ENCODE measurements around the gene DAB1. TPM values are rescaled to one million over a fixed set of nuclear protein-coding genes. Genes with fewer than 3 reads are reported as not detected.

The DAB1 gene
- total and polyA plus RNA-seq, 12 donors, result 0.04 to 2.1 (median 0.59) TPM; not detected in 2

DNA sequence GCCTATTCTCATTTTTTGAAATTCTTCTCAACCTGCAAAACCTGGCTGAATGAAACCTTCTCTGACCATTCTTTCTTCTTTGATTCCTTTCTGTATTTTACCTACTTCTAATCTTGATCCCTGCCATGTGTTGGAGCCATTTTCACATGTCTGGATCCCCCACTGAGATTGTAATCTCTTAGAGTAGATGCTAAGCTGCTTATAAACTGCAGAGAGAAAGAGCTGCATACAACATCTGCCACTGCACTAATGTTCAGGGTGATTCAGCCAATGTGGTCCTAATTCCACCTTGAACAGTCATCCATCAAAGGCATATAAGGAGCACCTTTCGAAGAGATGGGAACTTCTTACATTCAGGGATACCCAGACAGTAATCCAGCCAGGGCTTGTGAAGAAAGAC is 16.2 kb upstream of the DAB1 start:
- TF ChIP-seq, protein P1, sequence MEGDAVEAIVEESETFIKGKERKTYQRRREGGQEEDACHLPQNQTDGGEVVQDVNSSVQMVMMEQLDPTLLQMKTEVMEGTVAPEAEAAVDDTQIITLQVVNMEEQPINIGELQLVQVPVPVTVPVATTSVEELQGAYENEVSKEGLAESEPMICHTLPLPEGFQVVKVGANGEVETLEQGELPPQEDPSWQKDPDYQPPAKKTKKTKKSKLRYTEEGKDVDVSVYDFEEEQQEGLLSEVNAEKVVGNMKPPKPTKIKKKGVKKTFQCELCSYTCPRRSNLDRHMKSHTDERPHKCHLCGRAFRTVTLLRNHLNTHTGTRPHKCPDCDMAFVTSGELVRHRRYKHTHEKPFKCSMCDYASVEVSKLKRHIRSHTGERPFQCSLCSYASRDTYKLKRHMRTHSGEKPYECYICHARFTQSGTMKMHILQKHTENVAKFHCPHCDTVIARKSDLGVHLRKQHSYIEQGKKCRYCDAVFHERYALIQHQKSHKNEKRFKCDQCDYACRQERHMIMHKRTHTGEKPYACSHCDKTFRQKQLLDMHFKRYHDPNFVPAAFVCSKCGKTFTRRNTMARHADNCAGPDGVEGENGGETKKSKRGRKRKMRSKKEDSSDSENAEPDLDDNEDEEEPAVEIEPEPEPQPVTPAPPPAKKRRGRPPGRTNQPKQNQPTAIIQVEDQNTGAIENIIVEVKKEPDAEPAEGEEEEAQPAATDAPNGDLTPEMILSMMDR (IDR thresholded peaks at IDR 0.05), result no peak
- no peak for TF ChIP-seq POLR2A (IDR thresholded peaks at IDR 0.05)
- no peak overlapping the region for H3K4me3 ChIP-seq
- no peaks in the 10 kb centered on the region for H3K36me3 ChIP-seq (replicated peaks in 1 of 2)
- H3K9me3 ChIP-seq (replicated peaks in 1 of 3), result no peaks in the 10 kb centered on the region
- no peak for DNase-seq
- H3K27ac ChIP-seq, result no peak overlapping the region
- no peaks in the 10 kb centered on the region for H3K4me1 ChIP-seq (replicated peaks in 1 of 2)
- intact Hi-C loops (cut with DNase I), result no loop called here
- H3K27me3 ChIP-seq, result no peaks in the 10 kb centered on the region
- WGBS, 4 donors, result 58 to 91% (median 73%) methylated on average over 1 of the region's 1 CpG

DNA sequence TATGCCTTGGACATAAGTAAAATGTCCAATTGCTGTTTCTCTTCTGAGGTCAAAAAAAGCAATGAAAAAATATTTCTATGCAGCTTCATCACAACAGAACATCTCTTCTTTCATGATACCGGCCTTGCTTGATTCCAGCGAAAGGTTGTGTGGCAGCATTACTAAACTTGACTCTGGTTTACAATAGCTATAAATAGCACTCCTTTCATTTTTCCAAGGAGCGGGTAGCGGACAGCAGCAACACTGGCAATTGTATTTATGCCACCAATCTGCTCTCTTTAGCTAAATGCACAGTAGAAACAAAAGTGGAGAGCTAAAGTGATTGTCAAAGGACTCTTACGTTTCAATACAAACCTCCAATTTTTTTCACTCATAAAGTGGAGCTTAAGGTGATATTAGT is 7.5 kb upstream of the DAB1 start:
- intact Hi-C loops (cut with DNase I), result no loop called here
- Histone ChIP-seq H3K4me1 (replicated peaks in 1 of 2) (no peaks in the 10 kb centered on the region), H3K4me3 (no peak overlapping the region), H3K27me3 (peaks cover 10% of the 10 kb centered on the region), H3K9me3 (replicated peaks in 1 of 3) (no peaks in the 10 kb centered on the region), H3K27ac (no peak overlapping the region), H3K36me3 (replicated peaks in 1 of 2) (no peaks in the 10 kb centered on the region)
- 36 to 47% (median 44%) methylated on average over 5 of the region's 5 CpGs for WGBS, 4 donors
- TF ChIP-seq POLR2A (IDR thresholded peaks at IDR 0.05), result no peak
- TF ChIP-seq, protein P1 (IDR thresholded peaks at IDR 0.05), result no peak
- no peak for DNase-seq

DNA sequence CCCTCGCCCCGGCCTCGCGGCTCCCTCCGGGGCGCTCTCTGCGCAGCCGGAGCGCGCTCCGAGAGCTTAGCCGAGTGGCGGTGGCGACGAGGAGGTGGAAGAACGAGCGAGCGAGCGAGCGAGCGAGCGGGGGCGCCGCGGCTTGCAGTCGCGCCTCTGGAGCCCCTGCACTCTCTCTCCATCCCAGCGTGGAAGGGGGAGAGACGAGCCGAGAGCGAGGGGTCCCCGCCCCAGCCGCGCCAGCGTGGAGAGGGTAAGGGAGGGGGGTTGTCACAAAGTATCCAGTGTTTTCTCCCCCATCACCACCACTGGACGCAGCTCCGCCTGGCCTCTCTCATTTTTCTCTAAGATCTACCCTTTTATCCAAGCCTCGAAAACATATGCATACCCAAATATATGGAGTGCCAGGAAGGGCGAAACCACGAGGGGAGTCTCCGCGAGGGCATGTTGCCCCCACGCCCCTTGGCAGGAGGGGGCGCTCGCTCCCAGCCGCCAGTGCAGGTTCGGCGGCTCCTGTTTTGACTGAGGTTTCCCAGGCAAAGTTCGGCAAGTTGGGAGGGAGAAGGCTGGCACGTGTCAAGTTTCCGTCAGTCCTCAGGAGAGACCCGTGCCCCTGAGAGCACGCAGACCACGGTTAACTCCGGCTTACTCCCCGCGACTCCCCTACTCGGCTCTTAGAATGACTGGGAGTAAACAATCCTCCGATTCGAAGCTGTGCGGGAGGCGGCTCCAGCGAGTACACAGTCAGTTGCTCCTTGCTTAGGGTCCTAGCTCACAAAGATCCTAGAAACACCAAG is 569 bp upstream of the DAB1 start:
- Histone ChIP-seq H3K36me3 (replicated peaks in 1 of 2) (no peaks in the 10 kb centered on the region), H3K4me3 (no peak overlapping the region), H3K4me1 (replicated peaks in 1 of 2) (peaks cover 0 to 7% of the 10 kb centered on the region in 2 donors), H3K27ac (no peak overlapping the region), H3K9me3 (replicated peaks in 1 of 3) (no peaks in the 10 kb centered on the region), H3K27me3 (peaks cover 31% of the 10 kb centered on the region)
- DNase-seq, result peak in 2 of 7 donors; percentile 24 to 54
- intact Hi-C loops (cut with DNase I), result no loop called here
- WGBS, 4 donors, result 1 to 3% (median 2%) methylated on average over 26 to 63 of the region's 63 CpGs
- TF ChIP-seq, protein P1 (IDR thresholded peaks at IDR 0.05), result peak in 3 of 6 experiments; percentile 30 to 34 (median 33)
- TF ChIP-seq POLR2A (IDR thresholded peaks at IDR 0.05), result no peak

DNA sequence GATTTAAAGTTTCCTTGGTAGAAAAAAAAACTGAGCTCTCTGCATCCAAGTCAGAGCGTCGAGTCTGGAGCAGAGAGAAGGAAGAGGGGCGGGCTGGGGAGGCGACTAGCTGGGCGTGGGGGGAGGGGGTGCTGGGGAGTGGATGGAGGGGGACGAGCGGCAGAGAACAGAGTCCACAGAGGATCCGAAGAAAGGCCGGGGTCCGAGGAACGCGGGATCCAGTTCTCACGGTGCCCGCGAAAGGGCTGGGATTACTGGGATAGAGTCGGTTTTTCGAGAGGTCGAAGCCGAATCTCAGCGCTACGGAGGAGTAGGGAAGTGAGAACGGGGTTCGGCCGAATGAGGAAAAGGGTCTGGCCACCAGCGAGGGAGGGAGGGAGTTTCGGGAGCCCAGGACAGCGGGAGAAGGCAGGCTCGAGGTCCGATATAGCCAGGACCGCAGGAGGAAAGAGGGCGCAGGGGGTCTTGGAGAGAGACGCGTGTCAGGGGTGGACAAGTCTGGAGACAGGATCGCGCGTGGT is 665 bp downstream of the DAB1 start:
- WGBS, 4 donors, result 0 to 1% (median 1%) methylated on average over 32 to 36 of the region's 36 CpGs
- intact Hi-C loops (cut with DNase I), result no loop called here
- no peak for DNase-seq

More for the DNA sequence above, 665 bp downstream of the DAB1 start:
- H3K27me3 ChIP-seq, result peaks cover 41% of the 10 kb centered on the region
- H3K27ac ChIP-seq, result no peak overlapping the region
- no peaks in the 10 kb centered on the region for H3K36me3 ChIP-seq (replicated peaks in 1 of 2)
- H3K4me1 ChIP-seq (replicated peaks in 1 of 2), result peaks cover 0 to 7% of the 10 kb centered on the region in 2 donors
- H3K4me3 ChIP-seq, result no peak overlapping the region
- TF ChIP-seq, protein P1 (IDR thresholded peaks at IDR 0.05), result no peak
- TF ChIP-seq POLR2A (IDR thresholded peaks at IDR 0.05), result no peak
- no peaks in the 10 kb centered on the region for H3K9me3 ChIP-seq (replicated peaks in 1 of 3)
